Measurements from ENCODE around the gene NCL.

Gene NCL

DNA sequence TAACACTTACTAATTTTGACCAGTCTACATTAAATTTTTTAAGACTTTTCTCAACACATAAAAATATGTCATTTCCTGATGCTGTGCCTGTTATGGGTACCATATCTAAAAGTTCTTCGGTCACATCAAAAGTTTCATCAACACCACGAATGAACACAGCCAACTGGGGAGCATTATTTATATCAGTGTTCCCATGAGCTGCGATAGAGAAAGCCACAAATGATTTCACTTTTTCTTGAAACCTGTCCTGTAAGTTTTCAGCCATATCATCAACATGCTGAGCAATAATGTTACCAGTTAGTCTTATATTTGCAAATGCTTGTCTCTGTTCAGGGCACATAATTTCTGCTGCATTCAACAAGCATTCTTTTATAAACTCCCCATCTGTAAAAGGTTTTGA, 30.4 kb upstream of the NCL start:
- Histone ChIP-seq H3K9me3 (ENCODE audit: control extremely low read depth in 1 of 5, control insufficient read depth in 4 of 5, insufficient read depth in 2 of 5, low read depth in 1 of 5, low read length in 4 of 5) (no peaks in the 10 kb centered on the region), H3K4me3 (ENCODE audit: control insufficient read depth in 1 of 7, extremely low read depth in 1 of 7, insufficient read depth in 4 of 7, low read depth in 2 of 7, low read length in 6 of 7) (no peak overlapping the region), H3K36me3 (ENCODE audit: control insufficient read depth in 4 of 4, insufficient read depth in 4 of 4, low read length in 3 of 4) (no peaks in the 10 kb centered on the region), H3K27me3 (replicated peaks in 2 of 5; ENCODE audit: control insufficient read depth in 4 of 5, insufficient read depth in 5 of 5, low read length in 4 of 5) (no peaks in the 10 kb centered on the region), H3K4me1 (ENCODE audit: control extremely low read depth in 1 of 4, control insufficient read depth in 4 of 4, insufficient read depth in 4 of 4, low read length in 3 of 4) (no peaks in the 10 kb centered on the region), H3K27ac (ENCODE audit: insufficient read depth in 1 of 2, low read depth in 1 of 2, low read length in 2 of 2, poor library complexity in 1 of 2, severe bottlenecking in 2 of 2) (no peak overlapping the region)
- ChIA-PET POLR2A (no interaction called here), CTCF (no interaction called here)
- DNase-seq: no peak
- WGBS (ENCODE audit: insufficient coverage): 92% methylated on average over 2 of the region's 3 CpGs

GRCh38 chr2:231490801-231491200, 26.5 kb upstream of the NCL start:
- WGBS (ENCODE audit: insufficient coverage): 100% methylated on average over 6 of the region's 7 CpGs
- no peak for DNase-seq
- Histone ChIP-seq H3K4me1 (ENCODE audit: control extremely low read depth in 1 of 4, control insufficient read depth in 4 of 4, insufficient read depth in 4 of 4, low read length in 3 of 4) (no peaks in the 10 kb centered on the region), H3K36me3 (ENCODE audit: control insufficient read depth in 4 of 4, insufficient read depth in 4 of 4, low read length in 3 of 4) (no peaks in the 10 kb centered on the region), H3K27me3 (replicated peaks in 2 of 5; ENCODE audit: control insufficient read depth in 4 of 5, insufficient read depth in 5 of 5, low read length in 4 of 5) (no peaks in the 10 kb centered on the region), H3K27ac (ENCODE audit: insufficient read depth in 1 of 2, low read depth in 1 of 2, low read length in 2 of 2, poor library complexity in 1 of 2, severe bottlenecking in 2 of 2) (no peak overlapping the region), H3K4me3 (ENCODE audit: control insufficient read depth in 1 of 7, extremely low read depth in 1 of 7, insufficient read depth in 4 of 7, low read depth in 2 of 7, low read length in 6 of 7) (no peak overlapping the region), H3K9me3 (ENCODE audit: control extremely low read depth in 1 of 5, control insufficient read depth in 4 of 5, insufficient read depth in 2 of 5, low read depth in 1 of 5, low read length in 4 of 5) (no peaks in the 10 kb centered on the region)
- CTCF ChIA-PET: interaction anchor here (0.8 to 3.2 kb wide), 8 partner anchors 8 to 68 kb away, joined by 3 to 17 read pairs (median 3); no protein-coding TSS in a partner anchor
- POLR2A ChIA-PET: no interaction called here

DNA sequence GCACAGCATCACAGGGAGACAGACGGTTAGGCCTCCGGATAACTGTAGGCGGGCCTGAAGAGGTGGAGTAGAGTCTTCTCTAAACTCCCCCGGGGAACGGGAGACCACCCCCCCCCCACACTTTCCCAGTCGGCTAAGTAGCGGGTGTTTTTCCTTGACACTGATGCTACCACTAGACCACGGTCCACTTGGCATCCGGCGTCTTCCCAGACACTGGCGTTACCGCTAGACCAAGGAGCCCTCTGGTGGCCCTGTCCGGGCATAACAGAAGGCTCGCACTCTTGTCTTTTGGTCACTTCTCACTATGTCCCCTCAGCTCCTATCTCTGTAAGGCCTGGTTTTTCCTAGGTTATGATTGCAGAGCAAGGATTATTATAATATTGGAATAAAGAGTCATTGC, 25.7 kb upstream of the NCL start:
- 97% methylated on average over 9 of the region's 14 CpGs for WGBS (ENCODE audit: insufficient coverage)
- no peak overlapping the region for H3K4me3 ChIP-seq (ENCODE audit: control insufficient read depth in 1 of 7, extremely low read depth in 1 of 7, insufficient read depth in 4 of 7, low read depth in 2 of 7, low read length in 6 of 7)
- CTCF ChIA-PET: interaction anchor here (0.8 to 3.2 kb wide), 7 partner anchors 8 to 16 kb away, joined by 3 to 17 read pairs (median 3); no protein-coding TSS in a partner anchor
- no peak for DNase-seq
- H3K4me1 ChIP-seq (ENCODE audit: control extremely low read depth in 1 of 4, control insufficient read depth in 4 of 4, insufficient read depth in 4 of 4, low read length in 3 of 4): no peaks in the 10 kb centered on the region
- no peaks in the 10 kb centered on the region for H3K36me3 ChIP-seq (ENCODE audit: control insufficient read depth in 4 of 4, insufficient read depth in 4 of 4, low read length in 3 of 4)
- POLR2A ChIA-PET: no interaction called here
- H3K9me3 ChIP-seq (ENCODE audit: control extremely low read depth in 1 of 5, control insufficient read depth in 4 of 5, insufficient read depth in 2 of 5, low read depth in 1 of 5, low read length in 4 of 5): no peaks in the 10 kb centered on the region
- H3K27ac ChIP-seq (ENCODE audit: insufficient read depth in 1 of 2, low read depth in 1 of 2, low read length in 2 of 2, poor library complexity in 1 of 2, severe bottlenecking in 2 of 2): no peak overlapping the region
- H3K27me3 ChIP-seq (replicated peaks in 2 of 5; ENCODE audit: control insufficient read depth in 4 of 5, insufficient read depth in 5 of 5, low read length in 4 of 5): no peaks in the 10 kb centered on the region

GRCh38 chr2:231488331-231488730, 24.0 kb upstream of the NCL start:
- 91% methylated on average over 5 of the region's 5 CpGs for WGBS (ENCODE audit: insufficient coverage)
- H3K4me1 ChIP-seq (ENCODE audit: control extremely low read depth in 1 of 4, control insufficient read depth in 4 of 4, insufficient read depth in 4 of 4, low read length in 3 of 4): peaks cover 0 to 9% (median 1%) of the 10 kb centered on the region in 4 experiments
- no peak overlapping the region for H3K27ac ChIP-seq (ENCODE audit: insufficient read depth in 1 of 2, low read depth in 1 of 2, low read length in 2 of 2, poor library complexity in 1 of 2, severe bottlenecking in 2 of 2)
- H3K4me3 ChIP-seq (ENCODE audit: control insufficient read depth in 1 of 7, extremely low read depth in 1 of 7, insufficient read depth in 4 of 7, low read depth in 2 of 7, low read length in 6 of 7): no peak overlapping the region
- CTCF ChIA-PET: interaction anchor here (1.1 to 2.5 kb wide), 3 partner anchors 10 to 97 kb away, joined by 3 to 8 read pairs (median 5); no protein-coding TSS in a partner anchor
- DNase-seq: no peak
- no peaks in the 10 kb centered on the region for H3K27me3 ChIP-seq (replicated peaks in 2 of 5; ENCODE audit: control insufficient read depth in 4 of 5, insufficient read depth in 5 of 5, low read length in 4 of 5)
- POLR2A ChIA-PET: no interaction called here
- H3K9me3 ChIP-seq (ENCODE audit: control extremely low read depth in 1 of 5, control insufficient read depth in 4 of 5, insufficient read depth in 2 of 5, low read depth in 1 of 5, low read length in 4 of 5): no peaks in the 10 kb centered on the region
- H3K36me3 ChIP-seq (ENCODE audit: control insufficient read depth in 4 of 4, insufficient read depth in 4 of 4, low read length in 3 of 4): no peaks in the 10 kb centered on the region

DNA sequence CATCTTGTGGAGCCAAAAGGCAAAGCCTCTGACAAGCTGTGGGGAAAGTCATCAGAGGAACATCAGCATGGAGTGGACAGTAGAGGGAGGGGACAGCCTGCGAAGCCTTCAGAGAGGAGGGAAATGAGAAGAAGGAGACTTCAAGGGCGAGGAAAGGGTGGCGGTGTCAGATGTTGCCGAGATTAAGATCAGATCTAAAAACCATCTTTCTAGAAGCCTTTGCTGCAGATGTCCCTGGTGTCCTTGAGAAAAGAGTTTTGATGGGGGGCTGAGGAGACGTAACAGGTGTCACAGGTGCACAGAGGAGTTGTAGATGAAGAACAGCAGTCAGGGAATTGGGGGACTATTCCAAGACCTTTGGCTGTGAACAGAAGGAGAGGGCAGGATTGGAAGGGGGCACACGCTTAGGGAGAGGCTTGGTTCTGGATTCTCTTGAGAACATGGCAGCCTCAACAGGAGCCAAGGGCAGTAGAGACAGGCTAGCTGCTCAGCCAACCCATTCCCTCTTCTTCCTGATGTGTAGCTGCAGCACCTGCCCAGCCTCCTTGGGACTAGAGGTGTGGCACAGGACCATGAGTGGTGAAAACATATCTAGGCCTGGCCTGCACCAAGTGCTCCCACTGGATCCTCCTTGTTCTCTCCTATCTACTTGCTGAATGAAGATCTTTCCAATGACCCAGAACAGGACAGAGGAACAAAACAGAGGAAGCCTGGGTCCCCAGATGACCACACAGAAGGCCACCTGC, 22.7 kb upstream of the NCL start:
- no peaks in the 10 kb centered on the region for H3K9me3 ChIP-seq (ENCODE audit: control extremely low read depth in 1 of 5, control insufficient read depth in 4 of 5, insufficient read depth in 2 of 5, low read depth in 1 of 5, low read length in 4 of 5)
- no peak overlapping the region for H3K27ac ChIP-seq (ENCODE audit: insufficient read depth in 1 of 2, low read depth in 1 of 2, low read length in 2 of 2, poor library complexity in 1 of 2, severe bottlenecking in 2 of 2)
- H3K36me3 ChIP-seq (ENCODE audit: control insufficient read depth in 4 of 4, insufficient read depth in 4 of 4, low read length in 3 of 4): no peaks in the 10 kb centered on the region
- CTCF ChIA-PET: interaction anchor here (0.8 to 2.5 kb wide), 5 partner anchors 8 to 99 kb away, joined by 3 to 8 read pairs (median 3); no protein-coding TSS in a partner anchor
- no peak overlapping the region for H3K4me3 ChIP-seq (ENCODE audit: control insufficient read depth in 1 of 7, extremely low read depth in 1 of 7, insufficient read depth in 4 of 7, low read depth in 2 of 7, low read length in 6 of 7)
- DNase-seq: no peak
- peaks cover 0 to 18% (median 9%) of the 10 kb centered on the region in 4 experiments for H3K4me1 ChIP-seq (ENCODE audit: control extremely low read depth in 1 of 4, control insufficient read depth in 4 of 4, insufficient read depth in 4 of 4, low read length in 3 of 4)
- 100% methylated on average over 6 of the region's 6 CpGs for WGBS (ENCODE audit: insufficient coverage)
- POLR2A ChIA-PET: interaction anchor here (0.5 kb wide), 1 partner anchor 18 kb away, joined by 3 read pairs; no protein-coding TSS in a partner anchor
- H3K27me3 ChIP-seq (replicated peaks in 2 of 5; ENCODE audit: control insufficient read depth in 4 of 5, insufficient read depth in 5 of 5, low read length in 4 of 5): no peaks in the 10 kb centered on the region

GRCh38 chr2:231483398-231484329, 19.4 kb upstream of the NCL start:
- CTCF ChIA-PET: interaction anchor here (0.6 to 6.7 kb wide), 21 partner anchors 8 to 1280 kb away, joined by 3 to 71 read pairs (median 4); partner anchors contain the start of gene NCL
- Histone ChIP-seq H3K9me3 (ENCODE audit: control extremely low read depth in 1 of 5, control insufficient read depth in 4 of 5, insufficient read depth in 2 of 5, low read depth in 1 of 5, low read length in 4 of 5) (no peaks in the 10 kb centered on the region), H3K36me3 (ENCODE audit: control insufficient read depth in 4 of 4, insufficient read depth in 4 of 4, low read length in 3 of 4) (peaks cover 0 to 2% (median 0%) of the 10 kb centered on the region in 4 experiments), H3K27ac (ENCODE audit: insufficient read depth in 1 of 2, low read depth in 1 of 2, low read length in 2 of 2, poor library complexity in 1 of 2, severe bottlenecking in 2 of 2) (peak overlapping the region; percentile 33 to 54), H3K27me3 (replicated peaks in 2 of 5; ENCODE audit: control insufficient read depth in 4 of 5, insufficient read depth in 5 of 5, low read length in 4 of 5) (no peaks in the 10 kb centered on the region), H3K4me1 (ENCODE audit: control extremely low read depth in 1 of 4, control insufficient read depth in 4 of 4, insufficient read depth in 4 of 4, low read length in 3 of 4) (peaks cover 0 to 19% (median 9%) of the 10 kb centered on the region in 4 experiments), H3K4me3 (ENCODE audit: control insufficient read depth in 1 of 7, extremely low read depth in 1 of 7, insufficient read depth in 4 of 7, low read depth in 2 of 7, low read length in 6 of 7) (peak overlapping the region in 4 of 7 experiments; percentile 23 to 79 (median 61))
- peak; percentile 45 to 77 (median 75) for DNase-seq
- 48% methylated on average over 56 of the region's 65 CpGs for WGBS (ENCODE audit: insufficient coverage)
- POLR2A ChIA-PET: interaction anchor here (1.0 to 1.2 kb wide), 3 partner anchors 18 to 73 kb away, joined by 3 read pairs; partner anchors contain the start of gene NCL
